ENCODE data around the gene NOX3. TPM values are rescaled to one million over a fixed set of nuclear protein-coding genes. Genes with fewer than 3 reads are reported as not detected.

Gene NOX3
- total RNA-seq, 2 donors from 2014 or later, result not detected

DNA sequence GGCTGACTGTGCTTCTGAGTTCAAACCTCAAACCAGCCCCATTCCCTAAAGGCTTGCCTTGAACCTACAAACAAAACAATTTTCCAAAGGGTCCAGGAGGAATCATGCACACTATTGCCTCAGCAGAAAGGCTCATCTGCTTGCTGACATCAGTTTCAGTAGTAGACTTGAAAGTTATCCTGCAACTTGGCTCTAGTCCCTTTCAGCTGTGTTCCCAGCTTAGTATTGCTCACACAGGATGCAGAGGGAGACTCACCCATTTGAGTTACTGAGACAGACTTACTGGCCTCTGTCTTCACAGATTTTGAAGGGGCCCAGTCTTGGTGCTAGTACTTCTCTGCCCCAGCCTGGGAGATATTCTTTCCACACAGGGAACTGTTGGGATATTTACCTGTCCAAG lies 102.8 kb downstream of the NOX3 start:
- Histone ChIP-seq H3K27me3 (no peaks in the 10 kb centered on the region), H3K27ac (no peak overlapping the region), H3K9me3 (peaks cover 0 to 25% of the 10 kb centered on the region in 2 donors), H3K36me3 (no peaks in the 10 kb centered on the region), H3K4me1 (no peaks in the 10 kb centered on the region), H3K4me3 (no peak overlapping the region)
- TF ChIP-seq, protein P1, sequence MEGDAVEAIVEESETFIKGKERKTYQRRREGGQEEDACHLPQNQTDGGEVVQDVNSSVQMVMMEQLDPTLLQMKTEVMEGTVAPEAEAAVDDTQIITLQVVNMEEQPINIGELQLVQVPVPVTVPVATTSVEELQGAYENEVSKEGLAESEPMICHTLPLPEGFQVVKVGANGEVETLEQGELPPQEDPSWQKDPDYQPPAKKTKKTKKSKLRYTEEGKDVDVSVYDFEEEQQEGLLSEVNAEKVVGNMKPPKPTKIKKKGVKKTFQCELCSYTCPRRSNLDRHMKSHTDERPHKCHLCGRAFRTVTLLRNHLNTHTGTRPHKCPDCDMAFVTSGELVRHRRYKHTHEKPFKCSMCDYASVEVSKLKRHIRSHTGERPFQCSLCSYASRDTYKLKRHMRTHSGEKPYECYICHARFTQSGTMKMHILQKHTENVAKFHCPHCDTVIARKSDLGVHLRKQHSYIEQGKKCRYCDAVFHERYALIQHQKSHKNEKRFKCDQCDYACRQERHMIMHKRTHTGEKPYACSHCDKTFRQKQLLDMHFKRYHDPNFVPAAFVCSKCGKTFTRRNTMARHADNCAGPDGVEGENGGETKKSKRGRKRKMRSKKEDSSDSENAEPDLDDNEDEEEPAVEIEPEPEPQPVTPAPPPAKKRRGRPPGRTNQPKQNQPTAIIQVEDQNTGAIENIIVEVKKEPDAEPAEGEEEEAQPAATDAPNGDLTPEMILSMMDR (IDR thresholded peaks at IDR 0.05), result no peak
- no peak for DNase-seq (ENCODE audit: low spot score)

- H3K9me3 ChIP-seq, result peaks cover 0 to 32% of the 10 kb centered on the region in 2 donors
- H3K36me3 ChIP-seq, result no peaks in the 10 kb centered on the region
- no peak for DNase-seq (ENCODE audit: low spot score)
- no peaks in the 10 kb centered on the region for H3K4me1 ChIP-seq
- no peaks in the 10 kb centered on the region for H3K27me3 ChIP-seq
- H3K27ac ChIP-seq, result no peak overlapping the region
- H3K4me3 ChIP-seq, result no peak overlapping the region
- TF ChIP-seq, protein P1 (IDR thresholded peaks at IDR 0.05), result no peak
Measured at GRCh38 chr6:155352130-155352420, 103.6 kb downstream of the NOX3 start.

GRCh38 chr6:155351273-155352129 lies 104.1 kb downstream of the NOX3 start:
- Histone ChIP-seq H3K36me3 (no peaks in the 10 kb centered on the region), H3K4me1 (no peaks in the 10 kb centered on the region), H3K9me3 (peaks cover 0 to 37% of the 10 kb centered on the region in 2 donors), H3K4me3 (no peak overlapping the region), H3K27me3 (no peaks in the 10 kb centered on the region), H3K27ac (no peak overlapping the region)
- TF ChIP-seq, protein P1 (IDR thresholded peaks at IDR 0.05), result no peak
- no peak for DNase-seq (ENCODE audit: low spot score)

DNA sequence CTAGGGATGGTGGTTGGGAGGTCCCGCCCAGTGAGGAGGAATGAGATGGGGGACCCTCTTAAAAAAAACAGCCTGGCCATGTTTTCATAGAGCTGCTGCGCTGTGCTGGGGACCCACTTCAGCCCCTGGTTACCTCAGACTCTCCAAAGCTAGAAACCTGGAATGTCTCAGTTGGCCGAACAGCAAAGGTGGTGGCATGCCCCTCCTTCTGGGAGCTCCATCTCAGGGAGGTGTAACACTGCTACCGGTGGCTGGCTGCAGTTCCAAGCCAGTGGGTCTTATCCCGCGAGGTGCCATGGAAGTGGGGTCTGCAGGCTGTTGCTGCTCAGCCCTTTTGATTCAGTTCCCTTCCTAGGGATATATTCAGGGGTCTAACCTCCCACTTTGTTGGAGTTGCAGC lies 105.7 kb downstream of the NOX3 start:
- TF ChIP-seq, protein P1 (IDR thresholded peaks at IDR 0.05), result no peak

DNA sequence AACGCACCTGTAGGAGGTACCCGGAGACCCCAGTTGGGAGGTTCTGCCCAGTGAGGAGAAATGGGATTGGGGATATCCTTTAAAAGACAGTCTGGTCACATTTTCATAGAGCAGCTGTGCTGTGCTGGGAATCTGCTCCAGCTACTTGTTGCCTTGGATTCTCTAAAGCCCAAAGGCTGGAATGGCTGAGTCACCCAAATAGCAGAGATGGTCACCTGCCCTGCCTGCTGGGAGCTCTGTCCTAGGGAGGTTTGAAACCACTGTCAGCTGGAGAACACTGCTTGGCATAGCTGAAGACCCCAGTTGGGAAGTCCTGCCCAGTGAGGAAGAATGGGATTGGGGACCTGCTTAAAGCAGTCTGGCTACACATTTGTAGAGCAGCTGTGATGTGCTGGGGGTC lies 106.5 kb downstream of the NOX3 start:
- Histone ChIP-seq H3K27ac (no peak overlapping the region), H3K4me1 (no peaks in the 10 kb centered on the region), H3K9me3 (peaks cover 0 to 34% of the 10 kb centered on the region in 2 donors), H3K4me3 (no peak overlapping the region), H3K36me3 (no peaks in the 10 kb centered on the region), H3K27me3 (no peaks in the 10 kb centered on the region)
- TF ChIP-seq, protein P1 (IDR thresholded peaks at IDR 0.05), result no peak
- no peak for DNase-seq (ENCODE audit: low spot score)

More for the DNA sequence above, 105.7 kb downstream of the NOX3 start:
- Histone ChIP-seq H3K36me3 (no peaks in the 10 kb centered on the region), H3K9me3 (peaks cover 0 to 43% of the 10 kb centered on the region in 2 donors), H3K27me3 (no peaks in the 10 kb centered on the region), H3K27ac (no peak overlapping the region), H3K4me3 (no peak overlapping the region), H3K4me1 (no peaks in the 10 kb centered on the region)
- no peak for DNase-seq (ENCODE audit: low spot score)

DNA sequence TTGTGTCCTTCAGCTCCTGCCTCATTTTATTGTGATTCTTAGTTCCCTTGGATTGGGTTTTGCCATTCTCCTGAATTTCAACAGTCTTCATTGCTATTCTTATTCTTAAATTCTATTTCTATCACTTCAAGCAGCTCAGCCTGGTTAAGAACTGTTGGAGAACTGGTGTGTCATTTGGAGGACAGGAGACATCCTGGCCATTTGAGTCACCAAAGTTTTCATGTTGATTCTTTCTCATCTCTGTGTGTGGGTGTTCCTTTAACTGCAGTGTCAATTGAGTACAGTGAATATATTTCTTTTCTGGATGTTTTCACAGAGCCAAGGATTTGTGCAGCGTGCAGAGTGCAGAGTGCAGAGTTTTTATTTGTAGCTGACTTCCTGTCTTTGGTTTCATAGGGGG lies 107.8 kb downstream of the NOX3 start:
- Histone ChIP-seq H3K4me1 (no peaks in the 10 kb centered on the region), H3K4me3 (no peak overlapping the region), H3K27me3 (no peaks in the 10 kb centered on the region), H3K9me3 (peaks cover 0 to 23% of the 10 kb centered on the region in 2 donors), H3K27ac (no peak overlapping the region), H3K36me3 (no peaks in the 10 kb centered on the region)
- TF ChIP-seq, protein P1 (IDR thresholded peaks at IDR 0.05), result no peak
- no peak for DNase-seq (ENCODE audit: low spot score)

All from right atrium auricular region (tissue), 2 donors.